ENCODE measurements around the gene DNAH6. TPM values are rescaled to one million over a fixed set of nuclear protein-coding genes. Genes with fewer than 3 reads are reported as not detected.

Gene DNAH6
- total RNA-seq, 1 donor from 2014 or later = not detected

DNA sequence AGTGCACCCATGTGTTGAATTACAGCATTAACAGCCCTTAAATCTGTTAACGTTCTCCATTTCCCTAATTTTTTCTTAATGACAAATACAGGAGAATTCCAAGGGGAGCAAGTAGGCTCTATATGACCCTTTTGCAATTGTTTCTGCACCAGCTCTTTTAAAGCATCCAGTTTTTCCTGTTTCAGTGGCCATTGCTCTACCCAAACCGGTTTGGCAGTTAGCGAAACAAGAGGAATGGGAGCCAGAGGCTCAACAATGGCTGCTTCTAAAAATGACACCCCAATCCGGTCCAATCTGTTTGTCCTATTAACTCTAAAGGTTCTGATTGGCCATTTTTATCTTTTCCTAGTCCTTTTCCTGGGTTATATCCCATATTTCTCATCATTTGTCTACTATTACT, 42.1 kb upstream of the DNAH6 start:
- Mint-ChIP-seq H3K4me3 (ENCODE audit: unreplicated experiment) (no peak overlapping the region), H3K27me3 (ENCODE audit: unreplicated experiment) (peaks cover 7% of the 10 kb centered on the region), H3K9me3 (ENCODE audit: unreplicated experiment) (peaks cover 33% of the 10 kb centered on the region), H3K36me3 (ENCODE audit: unreplicated experiment) (no peaks in the 10 kb centered on the region), H3K27ac (ENCODE audit: unreplicated experiment) (no peak overlapping the region), H3K4me1 (ENCODE audit: unreplicated experiment) (no peaks in the 10 kb centered on the region)
- no peak for DNase-seq (ENCODE audit: extremely low spot score, unreplicated experiment)
- TF ChIP-seq, protein P1, sequence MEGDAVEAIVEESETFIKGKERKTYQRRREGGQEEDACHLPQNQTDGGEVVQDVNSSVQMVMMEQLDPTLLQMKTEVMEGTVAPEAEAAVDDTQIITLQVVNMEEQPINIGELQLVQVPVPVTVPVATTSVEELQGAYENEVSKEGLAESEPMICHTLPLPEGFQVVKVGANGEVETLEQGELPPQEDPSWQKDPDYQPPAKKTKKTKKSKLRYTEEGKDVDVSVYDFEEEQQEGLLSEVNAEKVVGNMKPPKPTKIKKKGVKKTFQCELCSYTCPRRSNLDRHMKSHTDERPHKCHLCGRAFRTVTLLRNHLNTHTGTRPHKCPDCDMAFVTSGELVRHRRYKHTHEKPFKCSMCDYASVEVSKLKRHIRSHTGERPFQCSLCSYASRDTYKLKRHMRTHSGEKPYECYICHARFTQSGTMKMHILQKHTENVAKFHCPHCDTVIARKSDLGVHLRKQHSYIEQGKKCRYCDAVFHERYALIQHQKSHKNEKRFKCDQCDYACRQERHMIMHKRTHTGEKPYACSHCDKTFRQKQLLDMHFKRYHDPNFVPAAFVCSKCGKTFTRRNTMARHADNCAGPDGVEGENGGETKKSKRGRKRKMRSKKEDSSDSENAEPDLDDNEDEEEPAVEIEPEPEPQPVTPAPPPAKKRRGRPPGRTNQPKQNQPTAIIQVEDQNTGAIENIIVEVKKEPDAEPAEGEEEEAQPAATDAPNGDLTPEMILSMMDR (IDR thresholded peaks at IDR 0.05) = no peak

DNA sequence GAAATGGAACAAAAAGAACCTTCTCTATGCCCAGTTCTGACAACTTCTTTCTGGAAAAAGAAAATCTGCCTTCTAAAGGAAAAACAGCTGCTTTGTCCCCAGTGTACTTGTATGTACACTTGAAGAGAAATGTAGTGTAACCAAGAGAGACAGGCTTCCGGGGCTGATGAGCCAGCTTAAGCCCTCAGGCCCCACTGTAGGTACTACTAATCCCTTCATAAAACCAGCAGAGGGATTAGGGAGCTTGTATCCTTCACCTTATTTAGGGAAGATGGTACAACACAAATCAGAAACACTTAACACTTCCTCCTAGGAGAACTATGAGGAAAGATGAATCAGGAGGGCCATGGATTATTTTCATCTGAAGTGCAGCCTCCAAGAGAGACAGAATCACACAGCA, 38.4 kb upstream of the DNAH6 start:
- Mint-ChIP-seq H3K36me3 (ENCODE audit: unreplicated experiment) (no peaks in the 10 kb centered on the region), H3K27me3 (ENCODE audit: unreplicated experiment) (peaks cover 7% of the 10 kb centered on the region), H3K4me1 (ENCODE audit: unreplicated experiment) (peaks cover 10% of the 10 kb centered on the region), H3K9me3 (ENCODE audit: unreplicated experiment) (peaks cover 16% of the 10 kb centered on the region), H3K27ac (ENCODE audit: unreplicated experiment) (no peak overlapping the region), H3K4me3 (ENCODE audit: unreplicated experiment) (no peak overlapping the region)
- TF ChIP-seq, protein P1 (IDR thresholded peaks at IDR 0.05) = no peak
- DNase-seq (ENCODE audit: extremely low spot score, unreplicated experiment) = no peak

DNA sequence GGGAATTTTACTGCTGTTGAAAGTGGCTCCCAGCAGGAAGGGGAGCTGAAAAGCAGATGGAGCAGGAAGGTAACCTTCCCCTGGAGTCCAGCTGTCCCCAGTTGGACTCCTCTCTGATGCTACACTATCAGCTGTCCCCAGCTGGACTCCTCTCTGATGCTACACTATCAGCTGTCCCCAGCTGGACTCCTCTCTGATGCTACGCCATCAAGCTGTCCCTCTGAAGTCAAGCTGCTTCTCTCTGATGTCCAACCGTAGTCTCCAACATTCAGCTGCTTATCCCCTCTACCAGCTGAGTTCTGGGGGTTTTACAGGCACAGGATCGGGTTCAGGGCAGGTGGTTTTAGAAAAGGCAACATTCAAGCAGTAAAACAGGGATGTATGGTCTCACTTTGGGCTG, 37.4 kb upstream of the DNAH6 start:
- no peak for DNase-seq (ENCODE audit: extremely low spot score, unreplicated experiment)
- H3K27me3 Mint-ChIP-seq (ENCODE audit: unreplicated experiment) = peaks cover 7% of the 10 kb centered on the region
- TF ChIP-seq, protein P1 (IDR thresholded peaks at IDR 0.05) = no peak
- no peaks in the 10 kb centered on the region for H3K36me3 Mint-ChIP-seq (ENCODE audit: unreplicated experiment)
- peaks cover 10% of the 10 kb centered on the region for H3K4me1 Mint-ChIP-seq (ENCODE audit: unreplicated experiment)
- no peak overlapping the region for H3K27ac Mint-ChIP-seq (ENCODE audit: unreplicated experiment)
- peaks cover 16% of the 10 kb centered on the region for H3K9me3 Mint-ChIP-seq (ENCODE audit: unreplicated experiment)
- no peak overlapping the region for H3K4me3 Mint-ChIP-seq (ENCODE audit: unreplicated experiment)

DNA sequence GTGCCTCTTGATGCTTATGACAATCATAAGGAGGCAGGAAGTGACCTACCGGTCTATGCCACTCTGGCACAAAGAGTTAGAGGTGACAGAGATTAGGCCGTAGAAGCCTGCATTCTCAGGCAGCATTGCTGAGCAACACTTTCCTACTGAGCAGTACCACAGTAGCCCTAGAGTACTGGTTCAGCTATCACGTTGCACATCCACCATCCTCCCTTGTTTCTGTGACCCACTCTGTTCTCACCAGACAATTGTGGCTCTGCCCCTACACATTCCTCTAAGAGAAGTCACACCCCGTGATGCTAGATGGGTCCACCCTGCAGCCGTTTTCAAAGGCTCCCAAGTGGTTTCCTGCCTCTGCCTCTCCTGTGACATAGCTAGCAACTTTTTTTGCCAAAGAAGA, 34.6 kb upstream of the DNAH6 start:
- no peak for DNase-seq (ENCODE audit: extremely low spot score, unreplicated experiment)
- peaks cover 12% of the 10 kb centered on the region for H3K9me3 Mint-ChIP-seq (ENCODE audit: unreplicated experiment)
- TF ChIP-seq, protein P1 (IDR thresholded peaks at IDR 0.05) = no peak
- no peak overlapping the region for H3K4me3 Mint-ChIP-seq (ENCODE audit: unreplicated experiment)
- peaks cover 18% of the 10 kb centered on the region for H3K4me1 Mint-ChIP-seq (ENCODE audit: unreplicated experiment)
- no peaks in the 10 kb centered on the region for H3K27me3 Mint-ChIP-seq (ENCODE audit: unreplicated experiment)
- H3K27ac Mint-ChIP-seq (ENCODE audit: unreplicated experiment) = no peak overlapping the region
- H3K36me3 Mint-ChIP-seq (ENCODE audit: unreplicated experiment) = no peaks in the 10 kb centered on the region

DNA sequence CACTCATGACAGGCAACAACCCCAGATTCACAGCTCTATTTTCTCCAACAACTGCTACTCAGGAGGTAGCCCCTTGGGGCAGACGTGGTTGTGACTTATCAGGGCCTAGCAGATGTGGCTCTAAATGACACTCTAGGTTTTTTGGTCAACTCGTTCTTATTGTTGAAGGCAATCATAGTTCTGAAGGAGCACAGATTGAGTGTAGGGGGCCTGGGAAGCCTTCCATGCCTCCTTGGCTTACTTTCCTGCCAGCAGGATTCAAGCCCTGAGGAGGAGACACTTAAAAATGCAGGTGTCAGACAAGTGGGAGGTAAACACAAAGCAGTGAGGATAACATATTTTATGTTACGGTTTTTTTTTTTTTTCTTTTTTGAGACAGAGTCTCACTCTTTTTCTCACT, 33.7 kb upstream of the DNAH6 start:
- H3K9me3 Mint-ChIP-seq (ENCODE audit: unreplicated experiment) = peaks cover 4% of the 10 kb centered on the region
- H3K27me3 Mint-ChIP-seq (ENCODE audit: unreplicated experiment) = no peaks in the 10 kb centered on the region
- no peak overlapping the region for H3K4me3 Mint-ChIP-seq (ENCODE audit: unreplicated experiment)
- H3K27ac Mint-ChIP-seq (ENCODE audit: unreplicated experiment) = no peak overlapping the region
- TF ChIP-seq, protein P1 (IDR thresholded peaks at IDR 0.05) = no peak
- no peak for DNase-seq (ENCODE audit: extremely low spot score, unreplicated experiment)
- peaks cover 23% of the 10 kb centered on the region for H3K4me1 Mint-ChIP-seq (ENCODE audit: unreplicated experiment)
- H3K36me3 Mint-ChIP-seq (ENCODE audit: unreplicated experiment) = no peaks in the 10 kb centered on the region
